K562 (cell line): Measurements from ENCODE around the gene FHL5. TPM values are rescaled to one million over a fixed set of nuclear protein-coding genes. Genes with fewer than 3 reads are reported as not detected.

Experiments used
- ATAC-seq: fragments of 200-7000 bp; cut with Tn5 transposase; 3 replicates; pipeline ENCODE4 v1.9.1; 2020; ENCODE audit warnings: moderate library complexity
- Bru-seq: library from RNA; stranded (reverse); fragments of 400-500 nt; gene quantifications from one replicate; lab custom pipeline; 2021; lab: Mats Ljungman, UMichigan
- BruChase-seq, 2 experiments: library from RNA; stranded (reverse); fragments of 400-500 nt; gene quantifications; one replicate each; lab custom pipeline; 2021; lab: Mats Ljungman, UMichigan
- BruUV-seq: library from RNA; stranded (reverse); fragments of 400-500 nt; replicated peaks from 2 replicates; lab custom pipeline; 2021; lab: Mats Ljungman, UMichigan
- CTCF ChIA-PET: fragments of 300-600 bp; formaldehyde crosslinking; extraction: SDS; loops from one replicate; lab custom pipeline; 2021; ENCODE audit warnings: low intra/inter-chr PET ratio; lab: Yijun Ruan, JAX
- POLR2A ChIA-PET: fragments of 300-600, 350-650 bp; sonication (Branson Sonifier 250); formaldehyde crosslinking; extraction: SDS; loops from one replicate; lab custom pipeline; 2021; ENCODE audit warnings: antibody characterized with exemption, inconsistent platforms; lab: Yijun Ruan, JAX
- DNase-seq, 4 experiments: peaks; one replicate each; pipeline versions ENCODE4 v3.0.0 to v3.0.0-alpha.2; 2011 to 2018; ENCODE audit warnings: low spot score in 3 of 4, mixed read lengths in 3 of 4; ENCODE audit errors: extremely low read depth in 1 of 4
- FAIRE-seq: peaks from 2 replicates; lab custom pipeline; 2011; peaks lifted over from hg19 to GRCh38; lab: Jason Lieb, UNC
- H2AFZ ChIP-seq: 2 replicates; pipeline ENCODE4 v1.6.0; 2011; ENCODE audit warnings: low read depth, low read length, control low read depth, inconsistent platforms
- H3K27ac ChIP-seq: fragments of 200-600 bp; 3 replicates; pipeline ENCODE4 v1.8.0; 2011; ENCODE audit warnings: low read depth, mild to moderate bottlenecking, control low read depth, inconsistent platforms, low read length, moderate library complexity, mixed read lengths; ENCODE audit errors: extremely low read depth
- H3K27me3 ChIP-seq, 2 experiments: fragments of 300-600 bp in 1 of 2; 2 replicates in 1 of 2; 3 replicates in 1 of 2; pipeline versions ENCODE4 v1.6.0 to v1.8.0; 2011; ENCODE audit warnings: inconsistent platforms in 2 of 2, low read length in 2 of 2, mild to moderate bottlenecking in 1 of 2, mixed read lengths in 1 of 2, moderate library complexity in 1 of 2; ENCODE audit not compliant: control insufficient read depth in 2 of 2, insufficient read depth in 2 of 2
- H3K36me3 ChIP-seq: fragments of 300-600 bp; 3 replicates; pipeline ENCODE4 v1.8.0; 2011; ENCODE audit warnings: mild to moderate bottlenecking, low read length, inconsistent platforms; ENCODE audit not compliant: control insufficient read depth, insufficient read depth
- H3K4me1 ChIP-seq, 2 experiments: fragments of 200-600 bp in 1 of 2; replicated peaks in 1 of 2; 2 replicates in 1 of 2; 3 replicates in 1 of 2; pipeline versions ENCODE4 v1.5.1 to v1.8.0; 2011; ENCODE audit warnings: inconsistent platforms in 2 of 2, low read length in 2 of 2, mild to moderate bottlenecking in 1 of 2, mixed read lengths in 1 of 2, moderate library complexity in 1 of 2; ENCODE audit not compliant: control insufficient read depth in 2 of 2, insufficient read depth in 2 of 2
- H3K4me2 ChIP-seq: 2 replicates; pipeline ENCODE4 v1.6.1; 2011; ENCODE audit warnings: low read length, control low read depth, inconsistent platforms, mixed read lengths; ENCODE audit not compliant: insufficient read depth
- H3K4me3 ChIP-seq: fragments of 200-600 bp; sonication (generic), shearing (Covaris generic); 2 replicates; pipeline ENCODE4 v1.5.1; 2016; ENCODE audit warnings: control low read depth, inconsistent platforms
- H3K79me2 ChIP-seq: fragments of 200-600 bp; 3 replicates; pipeline ENCODE4 v1.8.0; 2011; ENCODE audit warnings: low read length, inconsistent platforms; ENCODE audit not compliant: control insufficient read depth, insufficient read depth
- H3K9ac ChIP-seq, 2 experiments: 2 replicates each; pipeline versions ENCODE4 v1.6.0 to v1.6.1; 2011; ENCODE audit warnings: low read depth in 2 of 2, low read length in 2 of 2, control low read depth in 1 of 2, inconsistent platforms in 1 of 2, mild to moderate bottlenecking in 1 of 2, mixed read lengths in 1 of 2; ENCODE audit not compliant: insufficient read depth in 1 of 2
- H3K9me1 ChIP-seq: one replicate; pipeline ENCODE4 v1.6.0; 2011; ENCODE audit warnings: inconsistent platforms, mild to moderate bottlenecking, low read length, moderate library complexity; ENCODE audit not compliant: control insufficient read depth, insufficient read depth
- H3K9me3 ChIP-seq: replicated peaks from 2 replicates; pipeline ENCODE4 v1.5.1; 2011; ENCODE audit warnings: low read depth, low read length, inconsistent platforms; ENCODE audit not compliant: control insufficient read depth, insufficient read depth
- H4K20me1 ChIP-seq: replicated peaks from 2 replicates; pipeline ENCODE4 v1.6.1; 2011; ENCODE audit warnings: low read length, inconsistent platforms, mixed read lengths; ENCODE audit not compliant: control insufficient read depth, insufficient read depth
- CBX8 ChIP-seq: fragments of 200-600 bp; sonication (generic); IDR thresholded peaks from 2 replicates; pipeline ENCODE4 v1.6.1; 2012; ENCODE audit warnings: borderline replicate concordance, mixed run types, low read depth, mild to moderate bottlenecking, moderate library complexity, mixed read lengths, low read length, control low read depth, inconsistent platforms; ENCODE audit not compliant: poor library complexity, severe bottlenecking; ENCODE audit errors: extremely low read depth
- E2F3 ChIP-seq: fragments of 250-450 bp; sonication (Bioruptor Pico); IDR thresholded peaks from 2 replicates; pipeline ENCODE4 v1.4.0; 2020; ENCODE audit warnings: mild to moderate bottlenecking
- GATAD2B ChIP-seq: fragments of 450-650 bp; IDR thresholded peaks from 2 replicates; pipeline ENCODE4 v1.6.1; 2017; ENCODE audit warnings: mild to moderate bottlenecking, borderline replicate concordance
- HMG20A ChIP-seq: fragments of 450-650 bp; formaldehyde crosslinking; conservative IDR thresholded peaks from 2 replicates; pipeline ENCODE4 v1.4.0; 2020; ENCODE audit warnings: mild to moderate bottlenecking, mixed read lengths
- MAZ ChIP-seq, 2 experiments: fragments of 450-650 bp in 1 of 2; sonication (generic) in 1 of 2; formaldehyde crosslinking; IDR thresholded peaks in 1 of 2; conservative IDR thresholded peaks in 1 of 2; 2 replicates each; pipeline versions ENCODE4 v1.4.0 to v1.5.0; 2020; ENCODE audit warnings: mild to moderate bottlenecking in 1 of 2, missing genetic modification reagents in 1 of 2
- MLLT1 ChIP-seq, 2 experiments: fragments of 450-650 bp; IDR thresholded peaks; 2 replicates each; pipeline ENCODE4 v1.6.1; 2016
- MTA1 ChIP-seq: fragments of 450-650 bp; IDR thresholded peaks from 2 replicates; pipeline ENCODE4 v1.6.1; 2017; ENCODE audit warnings: borderline replicate concordance
- PHF20 ChIP-seq: fragments of 450-650 bp; IDR thresholded peaks from 2 replicates; pipeline ENCODE4 v1.6.1; 2018; ENCODE audit not compliant: partially characterized antibody
- STAG1 ChIP-seq: sonication (generic); formaldehyde crosslinking; IDR thresholded peaks from 2 replicates; pipeline ENCODE4 v1.5.0; 2020; ENCODE audit warnings: missing genetic modification reagents, borderline replicate concordance
- ZEB2 ChIP-seq: fragments of 450-650 bp; IDR thresholded peaks from 2 replicates; pipeline ENCODE4 v1.6.1; 2016
- ZNF507 ChIP-seq: conservative IDR thresholded peaks from 2 replicates; pipeline ENCODE4 v1.6.1; 2017; ENCODE audit warnings: missing genetic modification characterization, missing compliant biosample characterization
- ZNF609 ChIP-seq: sonication (generic); formaldehyde crosslinking; IDR thresholded peaks from 2 replicates; pipeline ENCODE4 v1.8.1; 2023; ENCODE audit warnings: missing genetic modification reagents, mild to moderate bottlenecking, borderline replicate concordance
- WGBS: fragments of 100-300 bp; shearing (Covaris generic); methylation state at CpG from one replicate; pipeline ENCODE4 v1.1.6; 2016; ENCODE audit warnings: low coverage, mixed read lengths; ENCODE audit not compliant: insufficient coverage; ENCODE audit errors: missing lambda C conversion rate; 5-methylcytosine and 5-hydroxymethylcytosine counted together
- in situ Hi-C: fragments of 300-500 bp; cut with MboI; formaldehyde crosslinking; loops from 4 replicates; pipeline ENCODE4 v1.15.0; 2018; ENCODE audit warnings: inconsistent platforms, mixed read lengths
- intact Hi-C: fragments of 100-400 bp; cut with micrococcal nuclease; formaldehyde crosslinking; loops from 2 replicates; pipeline ENCODE4 v1.14.2; 2022
- long read RNA-seq, 3 experiments: library from polyadenylated mRNA in 2 of 3; library from RNA in 1 of 3; unstranded in 2 of 3; stranded (forward) in 1 of 3; transcript quantifications; one replicate each; pipeline ENCODE4 v2.0.0, GENCODE V29; 2019 to 2022
- polyA minus RNA-seq, 3 experiments: library from RNA; depleted of rRNA, polyadenylated mRNA; stranded (reverse); fragments of >200 nt; gene quantifications; 2 replicates each; pipeline ENCODE4 v1.2.3, GENCODE V29; 2011
- polyA plus RNA-seq, 8 experiments: library from polyadenylated mRNA; depleted of rRNA in 4 of 8; stranded (reverse) in 5 of 8; unstranded in 3 of 8; fragments of >200 nt; fragmentation: Nextera tagmentation in 2 of 8; fragmentation: Illumina TruSeq in 1 of 8; extraction: Ambion mirVana in 2 of 8; extraction: Trizol in 1 of 8; gene quantifications; 2 replicates each; pipeline versions ENCODE4 v1.2.1 to v1.2.3, GENCODE V29; 2011 to 2014; ENCODE audit warnings: inconsistent platforms in 1 of 8, missing spikeins in 1 of 8
- total RNA-seq, 7 experiments: library from RNA; depleted of rRNA in 6 of 7; stranded (reverse); fragments of >200 nt in 6 of 7; fragmentation: Illumina TruSeq in 2 of 7; extraction: Trizol in 2 of 7; gene quantifications; 2 replicates each; pipeline versions ENCODE4 v1.2.1 to v1.2.3, GENCODE V29; 2011 to 2021; ENCODE audit warnings: low replicate concordance in 1 of 7

FHL5 gene
- not detected in 2 replicates for total RNA-seq (2011; cell fraction: chromatin; rRNA removed; ENCODE audit: low replicate concordance)
- not detected in 2 replicates for total RNA-seq (2011; cell fraction: nucleolus; rRNA removed)
- not detected in 2 replicates for total RNA-seq (2011; cell fraction: nucleoplasm; rRNA removed)
- not detected in 2 replicates for total RNA-seq (2014; rRNA removed)
- not detected in 2 replicates for total RNA-seq (2014; rRNA removed; fragmentation: Illumina TruSeq; extraction: Trizol)
- not detected in 2 replicates for total RNA-seq (2015; rRNA removed; fragmentation: Illumina TruSeq; extraction: Trizol)
- not detected in 2 replicates for total RNA-seq (2021)
- not detected in 2 replicates for polyA plus RNA-seq (2011; rRNA removed)
- polyA plus RNA-seq (2011; cell fraction: cytosol; rRNA removed), result not detected in 2 replicates
- not detected in 2 replicates for polyA plus RNA-seq (2011; cell fraction: nucleus; rRNA removed)
- polyA plus RNA-seq (2012), result not detected in 2 replicates
- not detected in 2 replicates for polyA plus RNA-seq (2014; fragmentation: Illumina TruSeq; extraction: Trizol)
- not detected for polyA plus RNA-seq (2014; fragmentation: Nextera tagmentation; extraction: Ambion mirVana)
- polyA plus RNA-seq (2014; rRNA removed), result not detected in 2 replicates
- not detected in 2 replicates for polyA minus RNA-seq (2011; rRNA and poly(A)+ RNA removed)
- not detected in 2 replicates for polyA minus RNA-seq (2011; cell fraction: cytosol; rRNA and poly(A)+ RNA removed)
- not detected in 2 replicates for polyA minus RNA-seq (2011; cell fraction: nucleus; rRNA and poly(A)+ RNA removed)
- percentile 2 among the genes with signal in this experiment for Bru-seq, nascent RNA
- percentile 11 among the genes with signal in this experiment for BruChase-seq, experiment 1, labeled RNA remaining after a 2-hour chase
- percentile 13 among the genes with signal in this experiment for BruChase-seq, experiment 2, labeled RNA remaining after a 6-hour chase
- long read RNA-seq, experiment 1, result 0 reads
- long read RNA-seq, experiment 2, result 0 reads
- long read RNA-seq, experiment 3, result 0 reads

GRCh38 chr6:96562886-96563285 is at the start of gene FHL5:
TSS of gene FHL5 (plus strand) at chr6:96563128. CDS start at chr6:96603614, 40,486 bp downstream.
- no peaks in the 10 kb centered on the region for H4K20me1 ChIP-seq
- H3K4me2 ChIP-seq, result no peak within 1 kb of the TSS
- BruUV-seq, result no TSS peak
- in situ Hi-C loops, result no loop called here
- H2AFZ ChIP-seq, result no peak within 1 kb of the TSS
- CTCF ChIA-PET, result no interaction called here
- DNase-seq (no peak), FAIRE-seq (no peak)
- H3K79me2 ChIP-seq, result no peaks in the 10 kb centered on the region
- no peaks in the 10 kb centered on the region for H3K27me3 ChIP-seq
- no peaks in the 10 kb centered on the region for H3K9me1 ChIP-seq
- no peak for TF ChIP-seq GATAD2B
- TF ChIP-seq E2F3 (CRISPR knock-in tag), result no peak
- TF ChIP-seq MAZ (CRISPR knock-in tag; conservative IDR thresholded peaks at IDR 0.05 in 1 of 2, IDR thresholded peaks at IDR 0.05 in 1 of 2), result no peak
- TF ChIP-seq ZEB2, result no peak
- no peak for TF ChIP-seq ZNF609 (CRISPR knock-in tag)
- TF ChIP-seq MTA1, result no peak
- TF ChIP-seq ZNF507 (tag), result no peak
- TF ChIP-seq HMG20A (CRISPR knock-in tag), result no peak
- no peak for TF ChIP-seq STAG1 (CRISPR knock-in tag)
- TF ChIP-seq MLLT1 (IDR thresholded peaks at IDR 0.05), result no peak
- TF ChIP-seq CBX8, result no peak
- TF ChIP-seq PHF20, result no peak
- TF ChIP-seq, all 486 proteins: peak for 0
- Histone ChIP-seq H3K4me3 (no peak within 1 kb of the TSS), H3K4me1 (no peaks in the 10 kb centered on the region), H3K9ac (no peak within 1 kb of the TSS), H3K27ac (no peak within 1 kb of the TSS), H3K9me3 (no peaks in the 10 kb centered on the region), H3K36me3 (no peaks in the 10 kb centered on the region)
- 0% methylated on average over 3 of the region's 3 CpGs for WGBS
- intact Hi-C loops, result no loop called here
- POLR2A ChIA-PET, result no interaction called here
- ATAC-seq, result no peak
